ENCODE measurements around the gene OR4C45. TPM values are rescaled to one million over a fixed set of nuclear protein-coding genes. Genes with fewer than 3 reads are reported as not detected.
"Not testable (repeated sequence)": the region's sequence is repeated elsewhere in the genome, so short reads cannot be mapped to it uniquely, and the experiment has no call there.

The OR4C45 gene
- total RNA-seq, 2 experiments from 2014 or later, result not detected

GRCh38 chr11:50075856-50076255 is 43.2 kb downstream of the OR4C45 start:
- H3K36me3 Mint-ChIP-seq, result no peaks in the 10 kb centered on the region
- DNase-seq, result no peak
- POLR2A ChIA-PET, result no interaction called here
- H3K27ac Mint-ChIP-seq, result no peak overlapping the region
- no peaks in the 10 kb centered on the region for H3K27me3 Mint-ChIP-seq
- H3K4me3 Mint-ChIP-seq, result no peak overlapping the region
- CTCF ChIA-PET, result no interaction called here
- H3K4me1 Mint-ChIP-seq (ENCODE audit: low read depth), result no peaks in the 10 kb centered on the region
- intact Hi-C loops (cut with micrococcal nuclease), result no loop called here
- peaks cover 24% of the 10 kb centered on the region for H3K9me3 Mint-ChIP-seq

- Mint-ChIP-seq H3K36me3 (no peaks in the 10 kb centered on the region), H3K4me1 (ENCODE audit: low read depth) (no peaks in the 10 kb centered on the region), H3K4me3 (no peak overlapping the region), H3K9me3 (peaks cover 19% of the 10 kb centered on the region), H3K27ac (no peak overlapping the region), H3K27me3 (no peaks in the 10 kb centered on the region)
- ChIA-PET CTCF (no interaction called here), POLR2A (no interaction called here)
- DNase-seq, result no peak
- intact Hi-C loops (cut with micrococcal nuclease), result no loop called here
Observed at GRCh38 chr11:50077526-50077925, 44.9 kb downstream of the OR4C45 start.

GRCh38 chr11:50078001-50078400 is 45.3 kb downstream of the OR4C45 start:
- intact Hi-C loops (cut with micrococcal nuclease), result no loop called here
- H3K27me3 Mint-ChIP-seq, result no peaks in the 10 kb centered on the region
- no peak for DNase-seq
- H3K36me3 Mint-ChIP-seq, result no peaks in the 10 kb centered on the region
- H3K4me1 Mint-ChIP-seq (ENCODE audit: low read depth), result no peaks in the 10 kb centered on the region
- H3K9me3 Mint-ChIP-seq, result peaks cover 19% of the 10 kb centered on the region
- POLR2A ChIA-PET, result no interaction called here
- no peak overlapping the region for H3K27ac Mint-ChIP-seq
- CTCF ChIA-PET, result no interaction called here
- H3K4me3 Mint-ChIP-seq, result no peak overlapping the region

- DNase-seq; intact Hi-C loops (cut with micrococcal nuclease); H3K4me1 Mint-ChIP-seq (ENCODE audit: low read depth); CTCF ChIA-PET; H3K4me3 Mint-ChIP-seq; H3K36me3 Mint-ChIP-seq; POLR2A ChIA-PET; H3K27ac Mint-ChIP-seq; H3K27me3 Mint-ChIP-seq: not testable (repeated sequence)
- peaks cover 19% of the 10 kb centered on the region for H3K9me3 Mint-ChIP-seq
Observed at GRCh38 chr11:50078946-50079345, 46.3 kb downstream of the OR4C45 start.

- no peaks in the 10 kb centered on the region for H3K27me3 Mint-ChIP-seq
Observed at GRCh38 chr11:50080256-50080655, 47.6 kb downstream of the OR4C45 start.

More at GRCh38 chr11:50080256-50080655, 47.6 kb downstream of the OR4C45 start:
- Mint-ChIP-seq H3K4me3 (no peak overlapping the region), H3K36me3 (no peaks in the 10 kb centered on the region), H3K27ac (no peak overlapping the region), H3K9me3 (peaks cover 12% of the 10 kb centered on the region), H3K4me1 (ENCODE audit: low read depth) (no peaks in the 10 kb centered on the region)
- POLR2A ChIA-PET, result no interaction called here
- intact Hi-C loops (cut with micrococcal nuclease), result no loop called here
- DNase-seq, result no peak
- CTCF ChIA-PET, result no interaction called here

Other genes with a start within 250 kb of the OR4C45 start
- not detected for gene OR4C13, start 80.5 kb upstream of the OR4C45 start, total RNA-seq
- gene OR4C12, start 50.3 kb upstream of the OR4C45 start, total RNA-seq, result not detected